Loucy (cell line): ENCODE data around the gene PCP4L1.

Source experiments
- CTCF ChIP-seq: fragments of 200-600 bp; sonication (generic); conservative IDR thresholded peaks from 2 replicates; pipeline ENCODE4 v1.5.1; 2014; ENCODE audit warnings: mild to moderate bottlenecking, antibody characterized with exemption, low read length
- EZH2phosphoT487 ChIP-seq: fragments of 200-600 bp; IDR thresholded peaks from 2 replicates; pipeline ENCODE4 v1.6.1; 2018; ENCODE audit warnings: antibody characterized with exemption, mild to moderate bottlenecking, moderate library complexity, borderline replicate concordance

GRCh38 chr1:161214369-161214768, 44.2 kb upstream of the PCP4L1 start:
- TF ChIP-seq CTCF (no peak), EZH2phosphoT487 (no peak)
